Measurements from ENCODE around the gene WEE2.

WEE2 gene

GRCh38 chr7:141709318-141709717 is 1.2 kb downstream of the WEE2 start:
- Histone ChIP-seq H3K9ac (ENCODE audit: low read length) (no peak overlapping the region), H3K4me3 (ENCODE audit: low read length) (no peak overlapping the region), H4K20me1 (ENCODE audit: insufficient read depth, low read length) (no peaks in the 10 kb centered on the region), H3K79me2 (ENCODE audit: low read length) (no peaks in the 10 kb centered on the region), H3K4me1 (ENCODE audit: low read length) (peaks cover 8% of the 10 kb centered on the region), H2AFZ (ENCODE audit: low read depth, low read length) (no peak overlapping the region), H3K4me2 (ENCODE audit: low read length) (no peak overlapping the region), H3K36me3 (replicated peaks; ENCODE audit: low read depth, low read length) (no peaks in the 10 kb centered on the region), H3K27ac (ENCODE audit: low read length) (no peak overlapping the region), H3K27me3 (ENCODE audit: low read depth, low read length) (peaks cover 6% of the 10 kb centered on the region; the same call in 1 of the 2 replicates), H3K9me3 (ENCODE audit: insufficient read depth, low read length) (no peaks in the 10 kb centered on the region)
- TF ChIP-seq, protein P1, sequence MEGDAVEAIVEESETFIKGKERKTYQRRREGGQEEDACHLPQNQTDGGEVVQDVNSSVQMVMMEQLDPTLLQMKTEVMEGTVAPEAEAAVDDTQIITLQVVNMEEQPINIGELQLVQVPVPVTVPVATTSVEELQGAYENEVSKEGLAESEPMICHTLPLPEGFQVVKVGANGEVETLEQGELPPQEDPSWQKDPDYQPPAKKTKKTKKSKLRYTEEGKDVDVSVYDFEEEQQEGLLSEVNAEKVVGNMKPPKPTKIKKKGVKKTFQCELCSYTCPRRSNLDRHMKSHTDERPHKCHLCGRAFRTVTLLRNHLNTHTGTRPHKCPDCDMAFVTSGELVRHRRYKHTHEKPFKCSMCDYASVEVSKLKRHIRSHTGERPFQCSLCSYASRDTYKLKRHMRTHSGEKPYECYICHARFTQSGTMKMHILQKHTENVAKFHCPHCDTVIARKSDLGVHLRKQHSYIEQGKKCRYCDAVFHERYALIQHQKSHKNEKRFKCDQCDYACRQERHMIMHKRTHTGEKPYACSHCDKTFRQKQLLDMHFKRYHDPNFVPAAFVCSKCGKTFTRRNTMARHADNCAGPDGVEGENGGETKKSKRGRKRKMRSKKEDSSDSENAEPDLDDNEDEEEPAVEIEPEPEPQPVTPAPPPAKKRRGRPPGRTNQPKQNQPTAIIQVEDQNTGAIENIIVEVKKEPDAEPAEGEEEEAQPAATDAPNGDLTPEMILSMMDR (IDR thresholded peaks at IDR 0.05; ENCODE audit: low read depth, low read length) = no peak
- TF ChIP-seq EZH2phosphoT487 (IDR thresholded peaks at IDR 0.05; ENCODE audit: low read depth) = no peak

GRCh38 chr7:141709749-141710148 is 1.6 kb downstream of the WEE2 start:
- Histone ChIP-seq H3K4me1 (ENCODE audit: low read length) (peaks cover 8% of the 10 kb centered on the region), H4K20me1 (ENCODE audit: insufficient read depth, low read length) (no peaks in the 10 kb centered on the region), H3K27me3 (ENCODE audit: low read depth, low read length) (peaks cover 9% of the 10 kb centered on the region; the same call in 1 of the 2 replicates), H3K4me3 (ENCODE audit: low read length) (no peak overlapping the region), H3K9ac (ENCODE audit: low read length) (no peak overlapping the region), H3K27ac (ENCODE audit: low read length) (no peak overlapping the region), H2AFZ (ENCODE audit: low read depth, low read length) (no peak overlapping the region), H3K79me2 (ENCODE audit: low read length) (no peaks in the 10 kb centered on the region), H3K36me3 (replicated peaks; ENCODE audit: low read depth, low read length) (no peaks in the 10 kb centered on the region), H3K4me2 (ENCODE audit: low read length) (no peak overlapping the region), H3K9me3 (ENCODE audit: insufficient read depth, low read length) (no peaks in the 10 kb centered on the region)
- no peak for TF ChIP-seq EZH2phosphoT487 (IDR thresholded peaks at IDR 0.05; ENCODE audit: low read depth)
- TF ChIP-seq, protein P1 (IDR thresholded peaks at IDR 0.05; ENCODE audit: low read depth, low read length) = no peak

- Histone ChIP-seq H3K79me2 (ENCODE audit: low read length) (no peaks in the 10 kb centered on the region), H4K20me1 (ENCODE audit: insufficient read depth, low read length) (no peaks in the 10 kb centered on the region), H3K4me3 (ENCODE audit: low read length) (no peak overlapping the region), H3K4me2 (ENCODE audit: low read length) (no peak overlapping the region), H3K9ac (ENCODE audit: low read length) (no peak overlapping the region), H3K36me3 (replicated peaks; ENCODE audit: low read depth, low read length) (no peaks in the 10 kb centered on the region), H3K27ac (ENCODE audit: low read length) (no peak overlapping the region), H2AFZ (ENCODE audit: low read depth, low read length) (no peak overlapping the region), H3K4me1 (ENCODE audit: low read length) (peaks cover 8% of the 10 kb centered on the region), H3K27me3 (ENCODE audit: low read depth, low read length) (peaks cover 10% of the 10 kb centered on the region; the same call in 1 of the 2 replicates), H3K9me3 (ENCODE audit: insufficient read depth, low read length) (no peaks in the 10 kb centered on the region)
- no peak for TF ChIP-seq EZH2phosphoT487 (IDR thresholded peaks at IDR 0.05; ENCODE audit: low read depth)
- TF ChIP-seq, protein P1 (IDR thresholded peaks at IDR 0.05; ENCODE audit: low read depth, low read length) = no peak
Observed at GRCh38 chr7:141710301-141710700, 2.1 kb downstream of the WEE2 start.

DNA sequence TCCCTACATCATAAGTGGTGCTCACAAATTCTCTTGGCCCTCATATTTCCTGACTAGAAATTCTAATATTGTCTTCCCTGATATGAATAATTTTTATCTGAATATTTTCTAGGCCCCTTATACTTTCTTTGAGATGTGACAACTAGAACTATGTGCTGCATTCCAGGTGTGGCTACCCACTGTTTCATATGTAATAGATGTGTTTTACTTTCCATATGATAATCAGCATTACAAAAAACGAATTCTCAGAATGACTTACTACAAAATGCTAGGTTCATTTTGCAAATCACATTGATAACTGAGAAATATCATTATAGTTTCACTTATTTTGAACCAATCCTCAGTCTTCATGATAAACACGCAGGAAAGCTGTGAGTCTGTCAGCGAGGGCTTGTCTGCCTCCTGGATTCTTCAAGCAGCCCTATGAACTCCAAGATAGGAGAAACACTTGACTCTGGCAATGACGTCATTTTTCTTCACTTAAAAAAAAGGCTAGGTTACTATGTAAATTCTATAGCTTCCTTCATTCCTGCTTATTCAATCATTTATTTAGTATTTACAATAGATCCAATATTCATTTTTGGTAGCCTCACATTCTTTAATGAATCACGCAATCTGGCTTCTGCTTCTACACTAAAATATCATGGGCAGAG is 4.6 kb downstream of the WEE2 start:
- Histone ChIP-seq H3K79me2 (ENCODE audit: low read length) (no peaks in the 10 kb centered on the region), H3K27me3 (ENCODE audit: low read depth, low read length) (peaks cover 10% of the 10 kb centered on the region; the same call in 1 of the 2 replicates), H3K9ac (ENCODE audit: low read length) (no peak overlapping the region), H3K9me3 (ENCODE audit: insufficient read depth, low read length) (no peaks in the 10 kb centered on the region), H3K36me3 (replicated peaks; ENCODE audit: low read depth, low read length) (no peaks in the 10 kb centered on the region), H2AFZ (ENCODE audit: low read depth, low read length) (no peak overlapping the region), H3K4me3 (ENCODE audit: low read length) (no peak overlapping the region), H3K4me1 (ENCODE audit: low read length) (peaks cover 8% of the 10 kb centered on the region), H3K4me2 (ENCODE audit: low read length) (peak overlapping the region; percentile 2; the same call in 1 of the 2 replicates), H4K20me1 (ENCODE audit: insufficient read depth, low read length) (no peaks in the 10 kb centered on the region), H3K27ac (ENCODE audit: low read length) (no peak overlapping the region)
- TF ChIP-seq, protein P1 (IDR thresholded peaks at IDR 0.05; ENCODE audit: low read depth, low read length) = no peak
